SK-N-SH (cell line): Measurements from ENCODE around the gene CHIC2.

Source experiments
- CHD2 ChIP-seq: fragments of 150-350 bp; IDR thresholded peaks from 2 replicates; pipeline ENCODE4 v1.6.1; 2018; ENCODE audit warnings: low read length; ENCODE audit not compliant: partially characterized antibody
- CTCF ChIP-seq: fragments of 200-600 bp; sonication (generic); IDR thresholded peaks from 2 replicates; pipeline ENCODE4 v1.6.1; 2017; ENCODE audit warnings: antibody characterized with exemption, mild to moderate bottlenecking, moderate library complexity
- EP300 ChIP-seq, 2 experiments: IDR thresholded peaks; 2 replicates each; pipeline versions ENCODE4 v1.4.0 to v1.6.1; 2012; ENCODE audit warnings: borderline replicate concordance in 1 of 2, low read depth in 1 of 2, low read length in 1 of 2
- MXI1 ChIP-seq: IDR thresholded peaks from 2 replicates; pipeline ENCODE4 v1.6.1; 2012; ENCODE audit warnings: mild to moderate bottlenecking, low read depth, low read length, improper control_type of control experiment
- RAD21 ChIP-seq: IDR thresholded peaks from 2 replicates; pipeline ENCODE4 v1.6.1; 2012; ENCODE audit warnings: mild to moderate bottlenecking, low read length
- SMC3 ChIP-seq: IDR thresholded peaks from 2 replicates; pipeline ENCODE4 v1.6.1; 2012; ENCODE audit warnings: low read depth, low read length, improper control_type of control experiment
- TAF1 ChIP-seq: IDR thresholded peaks from 2 replicates; pipeline ENCODE4 v1.6.1; 2012; ENCODE audit warnings: low read depth, mild to moderate bottlenecking, low read length, moderate library complexity, borderline replicate concordance
- TCF12 ChIP-seq: IDR thresholded peaks from 2 replicates; pipeline ENCODE4 v1.4.0; 2012
- TF ChIP-seq, protein P1 (sequence below): IDR thresholded peaks from 2 replicates; pipeline ENCODE4; 2012

DNA sequence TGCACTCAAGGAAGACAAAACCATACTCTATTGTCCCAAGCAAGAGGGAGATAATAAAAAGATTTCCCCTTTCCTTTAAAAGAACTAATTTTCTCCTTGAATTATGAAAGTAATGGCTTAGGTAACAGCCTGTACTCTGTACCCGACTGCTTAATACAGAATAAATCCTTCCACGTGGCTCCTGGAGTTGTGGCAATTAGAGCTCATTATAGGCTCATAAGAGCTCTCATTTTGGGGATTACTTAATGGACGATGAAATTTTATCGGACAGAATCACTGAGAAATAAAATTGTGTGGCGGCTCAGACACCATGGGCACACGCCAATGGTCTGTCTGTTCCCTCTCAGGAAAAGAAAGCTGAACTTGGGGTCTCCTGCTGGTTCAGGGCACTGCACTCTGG is 32.7 kb upstream of the CHIC2 start:
- no peak for TF ChIP-seq CTCF
- TF ChIP-seq RAD21 = no peak
- no peak for TF ChIP-seq MXI1
- TF ChIP-seq EP300 (IDR thresholded peaks at IDR 0.05; ENCODE audit: borderline replicate concordance in 1 of 2, low read depth in 1 of 2, low read length in 1 of 2) = no peak
- no peak for TF ChIP-seq TAF1
- no peak for TF ChIP-seq SMC3
- no peak for TF ChIP-seq TCF12
- TF ChIP-seq, protein P1, sequence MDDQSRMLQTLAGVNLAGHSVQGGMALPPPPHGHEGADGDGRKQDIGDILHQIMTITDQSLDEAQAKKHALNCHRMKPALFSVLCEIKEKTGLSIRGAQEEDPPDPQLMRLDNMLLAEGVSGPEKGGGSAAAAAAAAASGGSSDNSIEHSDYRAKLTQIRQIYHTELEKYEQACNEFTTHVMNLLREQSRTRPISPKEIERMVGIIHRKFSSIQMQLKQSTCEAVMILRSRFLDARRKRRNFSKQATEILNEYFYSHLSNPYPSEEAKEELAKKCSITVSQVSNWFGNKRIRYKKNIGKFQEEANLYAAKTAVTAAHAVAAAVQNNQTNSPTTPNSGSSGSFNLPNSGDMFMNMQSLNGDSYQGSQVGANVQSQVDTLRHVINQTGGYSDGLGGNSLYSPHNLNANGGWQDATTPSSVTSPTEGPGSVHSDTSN = no peak
- no peak for TF ChIP-seq CHD2
